SK-N-SH treated with all-trans-retinoic acid at 6 μM for 48 hours (cell line): ENCODE results near the gene LPAR2.

Source experiments
- ATAC-seq: fragments of 200-7000 bp; cut with Tn5 transposase; 3 replicates; pipeline ENCODE4 v1.9.1; 2020; ENCODE audit warnings: mild to moderate bottlenecking, moderate library complexity
- ARNTL ChIP-seq: fragments of 450-650 bp; formaldehyde crosslinking; IDR thresholded peaks from 2 replicates; pipeline ENCODE4 v1.5.0; 2020; ENCODE audit warnings: low read depth, mild to moderate bottlenecking, moderate library complexity, borderline replicate concordance
- CREB5 ChIP-seq: fragments of 250-450 bp; sonication (Bioruptor Pico); IDR thresholded peaks from 2 replicates; pipeline ENCODE4 v1.5.1; 2020; ENCODE audit warnings: low read depth, mild to moderate bottlenecking, moderate library complexity
- GLIS3 ChIP-seq: fragments of 250-450 bp; sonication (Bioruptor Pico); IDR thresholded peaks from 2 replicates; pipeline ENCODE4 v1.5.0; 2020; ENCODE audit warnings: mild to moderate bottlenecking, moderate library complexity
- OSR1 ChIP-seq: fragments of 250-450 bp; sonication (Bioruptor Pico); IDR thresholded peaks from 2 replicates; pipeline ENCODE4 v1.8.0; 2022; ENCODE audit warnings: moderate library complexity, mild to moderate bottlenecking, inconsistent platforms
- TCF4 ChIP-seq: fragments of 250-450 bp; sonication (Bioruptor Pico); IDR thresholded peaks from 2 replicates; pipeline ENCODE4 v1.8.0; 2021; ENCODE audit warnings: mild to moderate bottlenecking, moderate library complexity, borderline replicate concordance
- TOX ChIP-seq: fragments of 250-450 bp; sonication (Bioruptor Pico); IDR thresholded peaks from 2 replicates; pipeline ENCODE4 v1.8.0; 2021; ENCODE audit warnings: mild to moderate bottlenecking, moderate library complexity, borderline replicate concordance
- ZFP3 ChIP-seq: fragments of 250-450 bp; sonication (Bioruptor Pico); IDR thresholded peaks from 2 replicates; pipeline ENCODE4 v1.5.0; 2020; ENCODE audit warnings: mild to moderate bottlenecking, moderate library complexity
- ZFP30 ChIP-seq: fragments of 450-650 bp; formaldehyde crosslinking; IDR thresholded peaks from 2 replicates; pipeline ENCODE4 v1.5.0; 2022; ENCODE audit warnings: mild to moderate bottlenecking, moderate library complexity
- TF ChIP-seq, protein P1 (sequence below): fragments of 250-450 bp; sonication (Bioruptor Pico); IDR thresholded peaks from 2 replicates; pipeline ENCODE4 v1.5.0; 2020; ENCODE audit warnings: mild to moderate bottlenecking, moderate library complexity
- TF ChIP-seq, protein P2 (sequence below): fragments of 250-450 bp; sonication (Bioruptor Pico); IDR thresholded peaks from 2 replicates; pipeline ENCODE4 v1.8.0; 2020; ENCODE audit warnings: mild to moderate bottlenecking, moderate library complexity, borderline replicate concordance
- TF ChIP-seq, protein P3 (sequence below): fragments of 250-450 bp; sonication (Bioruptor Pico); IDR thresholded peaks from 2 replicates; pipeline ENCODE4 v1.5.1; 2021; ENCODE audit warnings: mild to moderate bottlenecking, moderate library complexity

Gene LPAR2

GRCh38 chr19:19579533-19580361, 48.3 kb downstream of the LPAR2 start:
- ATAC-seq: no peak

GRCh38 chr19:19578252-19578651, 49.8 kb downstream of the LPAR2 start:
- no peak for TF ChIP-seq OSR1
- no peak for TF ChIP-seq CREB5 (CRISPR knock-in tag)
- no peak for TF ChIP-seq ARNTL (CRISPR knock-in tag)
- TF ChIP-seq, protein P1, sequence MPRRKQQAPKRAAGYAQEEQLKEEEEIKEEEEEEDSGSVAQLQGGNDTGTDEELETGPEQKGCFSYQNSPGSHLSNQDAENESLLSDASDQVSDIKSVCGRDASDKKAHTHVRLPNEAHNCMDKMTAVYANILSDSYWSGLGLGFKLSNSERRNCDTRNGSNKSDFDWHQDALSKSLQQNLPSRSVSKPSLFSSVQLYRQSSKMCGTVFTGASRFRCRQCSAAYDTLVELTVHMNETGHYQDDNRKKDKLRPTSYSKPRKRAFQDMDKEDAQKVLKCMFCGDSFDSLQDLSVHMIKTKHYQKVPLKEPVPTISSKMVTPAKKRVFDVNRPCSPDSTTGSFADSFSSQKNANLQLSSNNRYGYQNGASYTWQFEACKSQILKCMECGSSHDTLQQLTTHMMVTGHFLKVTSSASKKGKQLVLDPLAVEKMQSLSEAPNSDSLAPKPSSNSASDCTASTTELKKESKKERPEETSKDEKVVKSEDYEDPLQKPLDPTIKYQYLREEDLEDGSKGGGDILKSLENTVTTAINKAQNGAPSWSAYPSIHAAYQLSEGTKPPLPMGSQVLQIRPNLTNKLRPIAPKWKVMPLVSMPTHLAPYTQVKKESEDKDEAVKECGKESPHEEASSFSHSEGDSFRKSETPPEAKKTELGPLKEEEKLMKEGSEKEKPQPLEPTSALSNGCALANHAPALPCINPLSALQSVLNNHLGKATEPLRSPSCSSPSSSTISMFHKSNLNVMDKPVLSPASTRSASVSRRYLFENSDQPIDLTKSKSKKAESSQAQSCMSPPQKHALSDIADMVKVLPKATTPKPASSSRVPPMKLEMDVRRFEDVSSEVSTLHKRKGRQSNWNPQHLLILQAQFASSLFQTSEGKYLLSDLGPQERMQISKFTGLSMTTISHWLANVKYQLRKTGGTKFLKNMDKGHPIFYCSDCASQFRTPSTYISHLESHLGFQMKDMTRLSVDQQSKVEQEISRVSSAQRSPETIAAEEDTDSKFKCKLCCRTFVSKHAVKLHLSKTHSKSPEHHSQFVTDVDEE: no peak
- TF ChIP-seq, all 23 proteins: peak for 0
- no peak for ATAC-seq

More at GRCh38 chr19:19579533-19580361, 48.3 kb downstream of the LPAR2 start:
- TF ChIP-seq GLIS3 (CRISPR knock-in tag) (no peak), ZFP3 (CRISPR knock-in tag) (no peak), CREB5 (CRISPR knock-in tag) (no peak), TOX (CRISPR knock-in tag) (no peak), TCF4 (no peak)
- TF ChIP-seq, protein P2, sequence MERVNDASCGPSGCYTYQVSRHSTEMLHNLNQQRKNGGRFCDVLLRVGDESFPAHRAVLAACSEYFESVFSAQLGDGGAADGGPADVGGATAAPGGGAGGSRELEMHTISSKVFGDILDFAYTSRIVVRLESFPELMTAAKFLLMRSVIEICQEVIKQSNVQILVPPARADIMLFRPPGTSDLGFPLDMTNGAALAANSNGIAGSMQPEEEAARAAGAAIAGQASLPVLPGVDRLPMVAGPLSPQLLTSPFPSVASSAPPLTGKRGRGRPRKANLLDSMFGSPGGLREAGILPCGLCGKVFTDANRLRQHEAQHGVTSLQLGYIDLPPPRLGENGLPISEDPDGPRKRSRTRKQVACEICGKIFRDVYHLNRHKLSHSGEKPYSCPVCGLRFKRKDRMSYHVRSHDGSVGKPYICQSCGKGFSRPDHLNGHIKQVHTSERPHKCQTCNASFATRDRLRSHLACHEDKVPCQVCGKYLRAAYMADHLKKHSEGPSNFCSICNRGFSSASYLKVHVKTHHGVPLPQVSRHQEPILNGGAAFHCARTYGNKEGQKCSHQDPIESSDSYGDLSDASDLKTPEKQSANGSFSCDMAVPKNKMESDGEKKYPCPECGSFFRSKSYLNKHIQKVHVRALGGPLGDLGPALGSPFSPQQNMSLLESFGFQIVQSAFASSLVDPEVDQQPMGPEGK (CRISPR knock-in tag): no peak
- TF ChIP-seq, protein P3, sequence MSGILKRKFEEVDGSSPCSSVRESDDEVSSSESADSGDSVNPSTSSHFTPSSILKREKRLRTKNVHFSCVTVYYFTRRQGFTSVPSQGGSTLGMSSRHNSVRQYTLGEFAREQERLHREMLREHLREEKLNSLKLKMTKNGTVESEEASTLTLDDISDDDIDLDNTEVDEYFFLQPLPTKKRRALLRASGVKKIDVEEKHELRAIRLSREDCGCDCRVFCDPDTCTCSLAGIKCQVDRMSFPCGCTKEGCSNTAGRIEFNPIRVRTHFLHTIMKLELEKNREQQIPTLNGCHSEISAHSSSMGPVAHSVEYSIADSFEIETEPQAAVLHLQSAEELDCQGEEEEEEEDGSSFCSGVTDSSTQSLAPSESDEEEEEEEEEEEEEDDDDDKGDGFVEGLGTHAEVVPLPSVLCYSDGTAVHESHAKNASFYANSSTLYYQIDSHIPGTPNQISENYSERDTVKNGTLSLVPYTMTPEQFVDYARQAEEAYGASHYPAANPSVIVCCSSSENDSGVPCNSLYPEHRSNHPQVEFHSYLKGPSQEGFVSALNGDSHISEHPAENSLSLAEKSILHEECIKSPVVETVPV: no peak

- TF ChIP-seq, protein P3: no peak
- TF ChIP-seq GLIS3 (CRISPR knock-in tag) (no peak), ZFP30 (no peak), TOX (CRISPR knock-in tag) (no peak)
- ATAC-seq: no peak
Measured at GRCh38 chr19:19575411-19575810, 52.6 kb downstream of the LPAR2 start.
